ENCODE data around the gene TEDDM1. TPM values are rescaled to one million over a fixed set of nuclear protein-coding genes. Genes with fewer than 3 reads are reported as not detected.

Gene TEDDM1
- total and polyA plus RNA-seq, 2 experiments from 2014 or later: not detected

- Mint-ChIP-seq H3K9me3 (no peaks in the 10 kb centered on the region), H3K27ac (no peak overlapping the region), H3K4me1 (no peaks in the 10 kb centered on the region), H3K4me3 (no peak overlapping the region), H3K36me3 (ENCODE audit: low read depth) (peaks cover 39% of the 10 kb centered on the region), H3K27me3 (ENCODE audit: insufficient read depth, low read depth, poor library complexity) (peaks cover 3% of the 10 kb centered on the region)
- no peak overlapping the region for H3K4me2 ChIP-seq
- no peak overlapping the region for H2AFZ ChIP-seq
- no peak overlapping the region for H3K4me3 ChIP-seq
- peaks cover 20% of the 10 kb centered on the region for H3F3A ChIP-seq (replicated peaks; ENCODE audit: low read depth)
- H3K27me3 ChIP-seq (ENCODE audit: insufficient read depth): no peaks in the 10 kb centered on the region
- peaks cover 33% of the 10 kb centered on the region for H3K36me3 ChIP-seq (ENCODE audit: insufficient read depth)
- H3K79me2 ChIP-seq (replicated peaks; ENCODE audit: insufficient read depth): peaks cover 4% of the 10 kb centered on the region; the same call in 1 of the 2 replicates
- H3K4me1 ChIP-seq (ENCODE audit: insufficient read depth): no peaks in the 10 kb centered on the region
- peaks cover 26% of the 10 kb centered on the region for H4K20me1 ChIP-seq (replicated peaks; ENCODE audit: insufficient read depth)
- H3K27ac ChIP-seq (ENCODE audit: low read depth): no peak overlapping the region
- H3K9me2 ChIP-seq (ENCODE audit: insufficient read depth): no peaks in the 10 kb centered on the region
- TF ChIP-seq POLR2AphosphoS5 (IDR thresholded peaks at IDR 0.05; ENCODE audit: low read depth) (no peak), REST (IDR thresholded peaks at IDR 0.05; ENCODE audit: unreplicated experiment) (no peak), ZNF462 (CRISPR knock-in tag; IDR thresholded peaks at IDR 0.05) (no peak), ETS1 (IDR thresholded peaks at IDR 0.05) (no peak), EZH2 (IDR thresholded peaks at IDR 0.05; ENCODE audit: low read depth, unreplicated experiment) (no peak), CTCF (conservative IDR thresholded peaks at IDR 0.05; ENCODE audit: low read depth in 2 of 2) (no peak), JUNB (IDR thresholded peaks at IDR 0.05; ENCODE audit: unreplicated experiment) (no peak), CREB1 (CRISPR knock-in tag; IDR thresholded peaks at IDR 0.05; ENCODE audit: low read depth) (no peak), STAT1 (IDR thresholded peaks at IDR 0.05; ENCODE audit: unreplicated experiment) (no peak), EZH2phosphoT487 (IDR thresholded peaks at IDR 0.05; ENCODE audit: unreplicated experiment) (no peak), ZNF114 (CRISPR knock-in tag; IDR thresholded peaks at IDR 0.05) (no peak), ZNF331 (CRISPR knock-in tag; IDR thresholded peaks at IDR 0.05; ENCODE audit: low read depth) (no peak), NANOG (IDR thresholded peaks at IDR 0.05; ENCODE audit: borderline replicate concordance) (no peak)
- ATAC-seq: no peak
- DNase-seq (ENCODE audit: low spot score): no peak
These were observed 20.3 kb downstream of the TEDDM1 start for GRCh38 chr1:182380199-182380598.

Data from GM23338 (cell line).